IMR-90 (cell line): ENCODE data around the gene RBMS2. TPM values are rescaled to one million over a fixed set of nuclear protein-coding genes. Genes with fewer than 3 reads are reported as not detected.

Source experiments
- ATAC-seq: fragments of 200-7000 bp; cut with Tn5 transposase; 2 replicates; pipeline ENCODE4 v1.9.1; 2020; ENCODE audit warnings: low read depth, mild to moderate bottlenecking, moderate library complexity
- BruUV-seq: library from RNA; stranded (reverse); fragments of 400-500 nt; replicated peaks from 2 replicates; lab custom pipeline; 2021; lab: Mats Ljungman, UMichigan
- CTCF ChIA-PET: fragments of 300-600 bp; formaldehyde crosslinking; extraction: SDS; loops from one replicate; lab custom pipeline; 2021; ENCODE audit warnings: antibody characterized with exemption; lab: Yijun Ruan, JAX
- POLR2A ChIA-PET: fragments of 300-600 bp; sonication (Branson Sonifier 250); formaldehyde crosslinking; loops from one replicate; lab custom pipeline; 2022; ENCODE audit warnings: antibody characterized with exemption; ENCODE audit not compliant: unreplicated experiment; lab: Charles Lee
- DNase-seq: peaks from one replicate; pipeline ENCODE4 v3.0.0; 2013
- H2AFZ ChIP-seq: replicated peaks from 2 replicates; pipeline ENCODE3; 2013; ENCODE audit warnings: low read length, mild to moderate bottlenecking; ENCODE audit not compliant: poor library complexity
- H2AK5ac ChIP-seq: 2 replicates; pipeline ENCODE4 v1.6.1; 2013; ENCODE audit warnings: low read depth, low read length, inconsistent platforms
- H2AK9ac ChIP-seq: replicated peaks from 2 replicates; pipeline ENCODE3; 2013; ENCODE audit warnings: mild to moderate bottlenecking, low read depth, low read length, moderate library complexity; ENCODE audit not compliant: poor library complexity
- H2BK120ac ChIP-seq: 2 replicates; pipeline ENCODE4 v1.6.1; 2013; ENCODE audit warnings: low read depth, low read length, inconsistent platforms
- H2BK15ac ChIP-seq: 3 replicates; pipeline ENCODE4 v1.6.1; 2013; ENCODE audit warnings: low read depth, low read length, inconsistent platforms
- H2BK20ac ChIP-seq: 2 replicates; pipeline ENCODE4 v1.6.1; 2013; ENCODE audit warnings: low read depth, mild to moderate bottlenecking, inconsistent platforms, low read length, moderate library complexity
- H2BK5ac ChIP-seq: 2 replicates; pipeline ENCODE4 v1.6.1; 2013; ENCODE audit warnings: mild to moderate bottlenecking, low read depth, low read length, inconsistent platforms; ENCODE audit not compliant: poor library complexity, severe bottlenecking
- H3K14ac ChIP-seq: replicated peaks from 2 replicates; pipeline ENCODE4 v1.6.1; 2013; ENCODE audit warnings: low read depth, low read length, inconsistent platforms
- H3K18ac ChIP-seq: 2 replicates; pipeline ENCODE4 v1.6.1; 2013; ENCODE audit warnings: low read depth, low read length, control low read depth
- H3K23ac ChIP-seq: 2 replicates; pipeline ENCODE4 v1.6.1; 2013; ENCODE audit warnings: low read depth, low read length, inconsistent platforms
- H3K27ac ChIP-seq: 2 replicates; pipeline ENCODE4 v1.5.1; 2013; ENCODE audit warnings: mild to moderate bottlenecking, control low read depth, low read length; ENCODE audit not compliant: insufficient read depth
- H3K27me3 ChIP-seq: 2 replicates; pipeline ENCODE4 v1.6.1; 2013; ENCODE audit warnings: low read length; ENCODE audit not compliant: control insufficient read depth, insufficient read depth
- H3K36me3 ChIP-seq: 2 replicates; pipeline ENCODE4 v1.6.1; 2013; ENCODE audit warnings: low read length, mixed read lengths; ENCODE audit not compliant: control insufficient read depth, insufficient read depth
- H3K4ac ChIP-seq: 2 replicates; pipeline ENCODE4 v1.6.1; 2013; ENCODE audit warnings: low read depth, low read length, inconsistent platforms
- H3K4me1 ChIP-seq: 2 replicates; pipeline ENCODE4 v1.6.1; 2013; ENCODE audit warnings: low read length, mixed read lengths; ENCODE audit not compliant: control insufficient read depth, insufficient read depth
- H3K4me2 ChIP-seq: 2 replicates; pipeline ENCODE4 v1.6.1; 2013; ENCODE audit warnings: low read depth, mild to moderate bottlenecking, control low read depth, low read length, moderate library complexity
- H3K4me3 ChIP-seq: 2 replicates; pipeline ENCODE4 v1.5.1; 2013; ENCODE audit warnings: low read depth, mild to moderate bottlenecking, control low read depth, low read length, moderate library complexity; ENCODE audit not compliant: insufficient read depth
- H3K56ac ChIP-seq: 2 replicates; pipeline ENCODE4 v1.6.1; 2013; ENCODE audit warnings: low read length, inconsistent platforms; ENCODE audit not compliant: insufficient read depth; ENCODE audit errors: extremely low read depth
- H3K79me1 ChIP-seq, 2 experiments: 2 replicates each; pipeline ENCODE4 v1.6.1; 2013; ENCODE audit warnings: low read length in 2 of 2, inconsistent platforms in 1 of 2, low read depth in 1 of 2
- H3K9ac ChIP-seq: 2 replicates; pipeline ENCODE4 v1.6.1; 2013; ENCODE audit warnings: low read depth, low read length, control low read depth
- H3K9me1 ChIP-seq: 2 replicates; pipeline ENCODE4 v1.6.1; 2013; ENCODE audit warnings: low read length, inconsistent platforms; ENCODE audit not compliant: insufficient read depth
- H3K9me3 ChIP-seq: 2 replicates; pipeline ENCODE4 v1.6.1; 2013; ENCODE audit warnings: low read length; ENCODE audit not compliant: control insufficient read depth, insufficient read depth
- H4K20me1 ChIP-seq: 2 replicates; pipeline ENCODE4 v1.6.1; 2013; ENCODE audit warnings: low read length, inconsistent platforms; ENCODE audit not compliant: insufficient read depth
- H4K5ac ChIP-seq: 2 replicates; pipeline ENCODE4 v1.6.1; 2013; ENCODE audit warnings: mild to moderate bottlenecking, low read depth, low read length, control low read depth
- H4K8ac ChIP-seq, 2 experiments: 2 replicates each; pipeline ENCODE4 v1.6.1; 2013; ENCODE audit warnings: low read depth in 2 of 2, low read length in 2 of 2, control low read depth in 1 of 2, inconsistent platforms in 1 of 2
- H4K91ac ChIP-seq: 2 replicates; pipeline ENCODE4 v1.6.1; 2013; ENCODE audit warnings: low read depth, low read length, inconsistent platforms; ENCODE audit not compliant: insufficient read depth
- MXI1 ChIP-seq: IDR thresholded peaks from 2 replicates; pipeline ENCODE4 v1.6.1; 2012; ENCODE audit warnings: low read depth, mild to moderate bottlenecking, low read length, moderate library complexity, borderline replicate concordance
- RCOR1 ChIP-seq: IDR thresholded peaks from 2 replicates; pipeline ENCODE4 v1.6.1; 2012; ENCODE audit warnings: mild to moderate bottlenecking, low read length, improper control_type of control experiment; ENCODE audit not compliant: insufficient replicate concordance
- WGBS, 2 experiments: methylation state at CpG; one replicate each; pipeline versions ENCODE4 v1.1.5 to v1.1.7; 2013; ENCODE audit warnings: missing lambda C conversion rate in 2 of 2; ENCODE audit not compliant: insufficient read length in 1 of 2; ENCODE audit errors: extremely low coverage in 2 of 2; 5-methylcytosine and 5-hydroxymethylcytosine counted together
- dilution Hi-C: fragments of 300-500 bp; cut with HindIII; formaldehyde crosslinking; loops from one replicate; pipeline ENCODE4 v1.14.3; 2018; ENCODE audit warnings: low sequenced_read_pairs; ENCODE audit not compliant: unreplicated experiment
- in situ Hi-C: fragments of 300-500 bp; cut with MboI; formaldehyde crosslinking; loops from 3 replicates; pipeline ENCODE4 v1.14.3; 2019; ENCODE audit warnings: low sequenced_read_pairs, inconsistent platforms, mixed read lengths
- intact Hi-C: fragments of 100-400 bp; cut with micrococcal nuclease; formaldehyde crosslinking; loops from 2 replicates; pipeline ENCODE4 v1.10.0; 2022
- polyA plus RNA-seq, 3 experiments: library from polyadenylated mRNA; depleted of rRNA; stranded (reverse); fragments of >200 nt; gene quantifications; 2 replicates each; pipeline ENCODE4 v1.2.3, GENCODE V29; 2012; ENCODE audit warnings: low replicate concordance in 1 of 3
- total RNA-seq: library from RNA; depleted of rRNA; stranded (reverse); fragments of >200 nt; gene quantifications from 2 replicates; pipeline ENCODE4 v1.2.3, GENCODE V29; 2012
- TF ChIP-seq, protein P1 (sequence below): fragments of 150-350 bp; IDR thresholded peaks from 2 replicates; pipeline ENCODE4 v1.6.1; 2016; ENCODE audit warnings: low read depth, mild to moderate bottlenecking, low read length, moderate library complexity, borderline replicate concordance

Gene RBMS2
- total and polyA plus RNA-seq, 2 of the 4 experiments (the other 2 are of a cell fraction): 38.0 to 43.6 TPM

DNA sequence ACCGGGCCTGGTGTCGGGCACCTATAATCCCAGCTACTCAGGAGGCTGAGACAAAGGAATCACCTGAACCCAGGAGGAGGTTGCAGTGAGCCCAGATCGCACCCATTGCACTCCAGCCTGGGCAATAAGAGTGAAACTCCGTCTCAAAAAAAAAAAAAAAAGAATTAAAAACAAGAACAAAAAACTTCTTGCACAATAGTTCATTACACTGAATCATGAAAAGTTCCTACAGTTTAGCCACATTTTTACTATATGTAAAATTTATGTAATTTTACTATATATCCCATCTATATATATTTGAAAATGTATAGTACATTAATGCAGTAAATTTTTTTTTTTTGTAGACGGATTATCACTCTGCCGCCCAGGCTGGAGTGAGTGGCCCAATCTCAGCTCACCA is 119.6 kb downstream of the RBMS2 start:
- Histone ChIP-seq H2BK120ac (no peak overlapping the region), H2BK15ac (no peak overlapping the region), H3K4me3 (no peak overlapping the region), H3K14ac (no peak overlapping the region), H3K4me2 (no peak overlapping the region), H4K8ac (no peak overlapping the region), H3K9ac (no peak overlapping the region), H4K20me1 (peaks cover 43% of the 10 kb centered on the region), H2AFZ (no peak overlapping the region), H3K9me3 (no peaks in the 10 kb centered on the region), H3K27me3 (no peaks in the 10 kb centered on the region), H3K56ac (no peak overlapping the region), H3K18ac (no peak overlapping the region), H2AK9ac (no peak overlapping the region), H3K9me1 (no peaks in the 10 kb centered on the region; the same call in 1 of the 2 replicates), H3K27ac (no peak overlapping the region), H3K4me1 (no peaks in the 10 kb centered on the region), H3K79me1 (peaks cover 14 to 29% of the 10 kb centered on the region in 2 experiments; a peak in 3 of 4 replicates), H2AK5ac (no peak overlapping the region), H3K23ac (no peak overlapping the region), H3K4ac (no peak overlapping the region), H2BK5ac (no peak overlapping the region), H4K5ac (no peak overlapping the region), H2BK20ac (no peak overlapping the region), H3K36me3 (peaks cover 48% of the 10 kb centered on the region), H4K91ac (no peak overlapping the region)
- ATAC-seq (no peak), DNase-seq (no peak)
- ChIA-PET POLR2A (no interaction called here), CTCF (interaction anchor here (0.6 kb wide), 1 partner anchor 41 kb away, joined by 3 read pairs; no protein-coding TSS in a partner anchor)
- no CpG with 5 or more reads among the region's 6 CpGs for WGBS, 2 experiments
- no TSS peak for BruUV-seq
- TF ChIP-seq, protein P1, sequence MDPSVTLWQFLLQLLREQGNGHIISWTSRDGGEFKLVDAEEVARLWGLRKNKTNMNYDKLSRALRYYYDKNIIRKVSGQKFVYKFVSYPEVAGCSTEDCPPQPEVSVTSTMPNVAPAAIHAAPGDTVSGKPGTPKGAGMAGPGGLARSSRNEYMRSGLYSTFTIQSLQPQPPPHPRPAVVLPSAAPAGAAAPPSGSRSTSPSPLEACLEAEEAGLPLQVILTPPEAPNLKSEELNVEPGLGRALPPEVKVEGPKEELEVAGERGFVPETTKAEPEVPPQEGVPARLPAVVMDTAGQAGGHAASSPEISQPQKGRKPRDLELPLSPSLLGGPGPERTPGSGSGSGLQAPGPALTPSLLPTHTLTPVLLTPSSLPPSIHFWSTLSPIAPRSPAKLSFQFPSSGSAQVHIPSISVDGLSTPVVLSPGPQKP: no peak
- TF ChIP-seq RCOR1: no peak
- no peak for TF ChIP-seq MXI1
- in situ Hi-C loops: no loop called here
- intact Hi-C loops: loop anchor here (10.0 kb wide), 1 partner anchor 364 kb away; the partner anchor contains the start of gene ZBTB39
- dilution Hi-C loops: no loop called here
